Activated CD4-positive, alpha-beta T cell treated with anti-CD3 and anti-CD28 coated beads, Interleukin-2, Interleukin-6, amounts not matched to agents 100 ng/mL and 50 ng/mL, durations not matched to agents 16 hours and 8 hours (primary cell): ENCODE data around the gene PYGB.

Source experiments
- DNase-seq: peaks from one replicate; pipeline ENCODE4 v3.0.0-alpha.2; 2020

The PYGB gene

DNA sequence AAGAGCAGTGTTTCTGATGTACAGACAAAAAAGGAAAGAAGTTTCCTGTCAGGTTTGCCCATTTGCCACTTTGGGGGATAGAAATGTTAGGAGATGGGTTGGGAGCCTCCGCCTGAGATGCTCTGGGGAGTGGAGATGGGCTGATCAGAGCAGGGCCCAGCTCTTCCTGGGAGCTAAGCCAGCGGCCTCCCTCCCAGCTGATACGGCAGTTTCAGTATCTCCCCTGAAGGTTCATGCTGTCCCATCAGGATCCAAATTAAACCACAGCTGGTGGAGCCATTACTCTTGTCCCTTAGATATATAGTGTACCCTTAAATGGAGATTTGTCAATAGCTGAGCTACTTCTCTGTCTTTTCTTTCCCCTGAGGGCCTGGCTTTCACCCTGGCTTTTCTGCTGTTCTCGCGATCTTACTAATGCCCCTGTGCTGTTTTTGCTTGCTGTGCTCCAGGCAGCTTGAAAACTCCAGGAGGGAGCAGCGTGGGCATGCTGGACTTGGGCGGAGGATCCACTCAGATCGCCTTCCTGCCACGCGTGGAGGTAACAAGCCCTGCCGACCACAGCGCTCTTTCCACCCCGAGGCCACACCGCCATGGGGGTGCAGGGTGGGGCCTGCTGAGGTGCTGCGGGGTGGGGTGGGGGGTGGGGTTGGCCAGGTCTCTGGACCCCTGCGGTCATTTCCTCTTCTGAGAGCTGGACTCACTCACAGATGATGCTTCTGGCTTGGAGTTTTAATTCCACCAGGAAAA lies 31.5 kb upstream of the PYGB start:
- DNase-seq: no peak

DNA sequence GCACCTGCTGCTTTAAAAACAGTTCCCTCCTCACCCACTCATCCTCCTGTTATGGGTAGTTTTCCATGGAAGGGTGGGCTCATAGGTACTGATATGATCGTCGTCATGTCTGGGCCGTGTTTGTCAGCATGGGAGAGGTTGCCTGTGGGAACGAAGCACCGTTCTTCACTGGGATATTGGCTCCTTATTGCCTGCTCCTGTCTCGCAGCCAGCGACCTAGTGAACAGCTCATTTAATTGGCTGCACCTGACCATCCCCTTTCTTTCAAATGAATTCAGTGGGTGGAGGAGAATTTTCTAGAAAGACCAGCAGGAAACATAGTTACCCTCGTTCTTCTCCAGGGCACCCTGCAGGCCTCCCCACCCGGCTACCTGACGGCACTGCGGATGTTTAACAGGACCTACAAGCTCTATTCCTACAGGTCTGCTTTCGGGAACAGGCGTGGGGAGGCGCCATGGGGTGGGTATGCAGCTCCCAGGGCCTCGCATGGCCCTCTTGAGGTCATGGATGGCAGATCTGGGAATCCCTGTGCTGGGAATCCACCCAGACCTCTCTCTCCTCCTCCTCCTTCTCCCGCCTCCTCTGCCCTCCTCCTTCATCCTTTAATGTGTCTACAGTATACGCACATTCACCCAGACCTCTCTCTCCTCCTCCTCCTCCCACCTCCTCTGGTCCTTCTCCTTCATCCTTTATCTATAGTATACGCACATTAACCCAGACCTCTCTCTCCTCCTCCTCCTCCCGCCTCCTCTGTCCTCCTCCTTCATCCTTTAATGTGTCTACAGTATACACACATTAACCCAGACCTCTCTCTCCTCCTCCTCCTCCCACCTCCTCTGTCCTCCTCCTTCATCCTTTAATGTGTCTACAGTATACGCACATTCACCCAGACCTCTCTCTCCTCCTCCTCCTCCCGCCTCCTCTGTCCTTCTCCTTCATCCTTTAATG lies 30.4 kb upstream of the PYGB start:
- DNase-seq: no peak

DNA sequence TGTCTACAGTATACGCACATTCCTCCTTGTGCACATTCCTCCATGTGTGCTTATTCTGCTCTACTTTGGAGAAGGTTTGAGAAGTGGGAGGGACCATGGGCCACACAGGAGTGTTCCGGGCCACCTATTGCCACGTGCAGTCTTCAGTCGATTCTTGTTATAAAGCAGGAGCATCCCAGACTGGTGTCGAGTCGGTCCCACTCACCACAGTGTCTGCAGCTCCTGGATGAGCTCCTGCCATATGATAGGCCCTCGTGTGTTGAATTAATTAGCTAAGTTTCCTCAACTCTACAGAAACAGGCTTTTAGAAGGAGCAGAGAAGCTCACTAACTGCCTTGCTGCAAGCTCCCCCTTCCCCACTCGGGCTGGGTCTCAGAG lies 29.8 kb upstream of the PYGB start:
- no peak for DNase-seq

DNA sequence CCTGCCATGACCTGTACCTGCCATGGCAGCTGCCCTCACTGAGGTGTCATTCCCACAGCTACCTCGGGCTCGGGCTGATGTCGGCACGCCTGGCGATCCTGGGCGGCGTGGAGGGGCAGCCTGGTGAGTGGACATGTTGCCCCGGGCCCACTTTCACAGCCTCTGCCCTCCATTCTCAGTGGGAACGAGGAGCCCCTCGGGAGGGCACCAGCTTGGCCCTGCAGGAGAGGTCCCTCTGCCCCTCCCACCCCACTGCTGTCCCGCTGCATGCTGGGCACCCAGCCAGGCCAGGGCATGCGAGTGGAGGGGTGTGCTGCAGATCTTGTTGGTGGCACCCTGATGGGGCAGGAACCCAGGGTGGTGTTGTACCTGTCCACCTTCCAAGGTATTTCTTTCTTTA lies 29.4 kb upstream of the PYGB start:
- no peak for DNase-seq

DNA sequence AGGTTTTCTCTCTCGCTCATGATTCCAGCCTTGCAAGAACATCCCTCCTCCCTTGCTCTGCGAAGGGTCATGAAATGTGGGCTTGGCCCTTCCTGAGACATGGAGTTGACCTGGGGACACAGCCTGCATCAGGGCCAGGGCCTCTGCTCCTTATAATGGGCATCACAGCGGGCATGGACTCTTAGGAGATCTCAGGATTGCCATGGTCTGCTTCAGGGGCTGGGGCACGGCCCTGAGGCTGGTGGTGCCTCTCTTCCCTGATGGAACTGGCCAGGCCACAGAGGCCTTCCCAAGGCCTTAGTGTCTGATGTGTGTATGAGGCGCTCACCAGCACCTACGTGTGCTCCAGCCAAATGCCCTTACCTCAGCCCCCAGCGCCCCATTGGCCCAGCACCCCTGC lies 28.5 kb upstream of the PYGB start:
- no peak for DNase-seq

DNA sequence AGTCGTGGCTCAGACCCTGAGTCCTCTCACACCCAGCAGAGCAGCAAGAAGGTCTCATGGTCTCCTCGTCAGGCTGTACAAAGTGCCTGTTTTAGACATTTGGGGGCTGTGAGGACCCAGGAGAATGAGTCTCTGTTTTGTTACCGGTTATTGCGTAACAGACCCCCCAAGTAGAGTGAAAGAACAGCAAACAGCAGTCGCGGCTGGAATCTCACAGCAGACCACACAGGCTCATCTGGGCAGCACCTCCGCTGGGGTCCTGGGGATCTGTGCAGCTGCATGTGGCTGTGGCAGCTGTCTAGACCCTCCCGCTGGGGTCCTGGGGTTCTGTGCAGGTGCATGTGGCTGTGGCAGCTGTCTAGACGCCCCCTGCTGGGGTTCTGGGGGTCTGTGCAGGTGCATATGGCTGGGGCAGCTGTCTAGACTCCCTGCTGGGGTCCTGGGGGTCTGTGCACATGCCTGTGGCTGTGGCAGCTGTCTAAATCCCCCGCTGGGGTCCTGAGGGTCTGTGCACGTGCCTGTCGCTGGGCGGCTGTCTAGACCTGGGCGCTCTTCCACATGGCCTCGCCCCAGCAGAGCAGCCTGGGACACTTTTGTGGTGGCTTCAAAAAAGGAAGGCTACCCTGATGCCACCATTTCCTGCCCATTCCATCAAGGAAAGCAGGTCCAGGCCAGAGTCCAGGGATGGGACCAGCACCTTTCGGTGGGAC lies 27.7 kb upstream of the PYGB start:
- peak; percentile 22 for DNase-seq

DNA sequence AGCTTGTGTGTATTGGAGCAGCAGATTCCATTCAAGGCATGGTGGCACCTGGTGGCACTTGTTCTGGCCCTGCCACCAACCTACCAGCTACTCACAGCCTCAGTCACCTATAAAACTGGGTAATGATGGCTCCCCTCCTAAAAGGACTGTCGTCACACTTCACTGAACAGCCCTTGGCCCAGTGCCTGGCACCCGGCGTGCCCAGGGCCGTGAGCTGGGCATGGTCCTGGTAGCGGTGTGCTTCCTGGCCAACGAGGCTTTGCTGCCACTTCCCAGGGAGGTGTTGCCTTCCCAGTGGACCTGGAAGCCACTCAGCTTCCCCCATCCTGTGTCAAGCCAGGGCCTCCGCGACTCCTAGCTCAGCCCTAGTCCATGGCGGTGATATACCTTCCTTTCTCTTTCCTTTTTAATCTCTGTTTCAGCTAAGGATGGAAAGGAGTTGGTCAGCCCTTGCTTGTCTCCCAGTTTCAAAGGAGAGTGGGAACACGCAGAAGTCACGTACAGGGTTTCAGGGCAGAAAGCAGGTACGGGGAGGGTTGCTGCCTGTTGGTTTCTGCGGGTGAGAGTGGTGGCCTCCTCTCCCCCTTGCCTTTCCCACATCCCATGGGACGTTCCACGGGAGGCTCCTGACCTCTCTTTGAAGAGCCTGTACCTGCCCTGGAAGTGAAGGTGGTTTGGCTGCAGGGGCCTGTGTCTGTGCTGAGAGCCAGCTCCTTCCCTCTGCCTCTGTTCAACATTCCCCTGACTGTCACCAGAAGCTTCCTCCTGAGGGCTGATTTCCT lies 26.9 kb upstream of the PYGB start:
- DNase-seq: no peak

DNA sequence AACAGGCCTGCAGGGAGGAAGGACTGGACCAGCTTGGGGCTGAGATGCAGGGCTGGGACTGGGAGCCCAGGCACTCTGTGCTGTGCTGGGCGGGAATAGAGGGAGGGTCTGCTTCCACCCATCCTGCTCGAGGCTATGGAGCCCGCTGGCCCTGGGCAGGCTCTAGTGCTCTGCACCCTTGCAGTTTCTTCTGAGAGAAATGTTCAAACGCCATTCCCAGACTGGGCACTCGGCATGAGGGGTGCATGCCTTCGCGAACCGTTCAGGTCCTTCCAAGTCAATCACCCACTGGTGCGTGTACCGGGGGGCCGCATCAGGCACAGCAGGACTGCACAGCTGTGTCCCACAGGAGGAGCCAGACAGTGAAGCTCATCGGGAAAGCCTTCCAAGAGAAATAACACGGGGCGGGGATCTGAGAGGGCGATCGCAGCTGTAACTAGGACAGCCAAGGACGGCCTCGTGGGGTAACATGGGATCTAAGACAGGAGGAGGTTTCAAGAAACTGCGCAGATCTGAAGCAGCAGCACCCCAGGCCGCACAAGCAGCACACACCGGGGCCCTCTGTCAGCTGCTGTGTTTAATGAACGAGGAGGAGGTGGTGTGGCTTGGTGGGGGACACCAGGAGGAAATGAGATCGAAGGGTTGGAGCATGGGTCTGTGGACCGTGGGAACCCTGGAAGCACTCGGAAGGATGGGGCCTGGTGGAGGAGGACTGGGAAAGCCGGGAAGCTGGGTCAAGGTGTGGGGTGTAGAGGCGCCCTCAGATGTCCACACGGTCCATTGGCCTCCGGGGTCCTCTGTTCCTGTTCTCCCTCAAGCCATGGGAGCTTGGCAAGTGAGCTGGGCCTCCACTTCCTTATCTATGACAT lies 26.1 kb upstream of the PYGB start:
- DNase-seq: no peak

DNA sequence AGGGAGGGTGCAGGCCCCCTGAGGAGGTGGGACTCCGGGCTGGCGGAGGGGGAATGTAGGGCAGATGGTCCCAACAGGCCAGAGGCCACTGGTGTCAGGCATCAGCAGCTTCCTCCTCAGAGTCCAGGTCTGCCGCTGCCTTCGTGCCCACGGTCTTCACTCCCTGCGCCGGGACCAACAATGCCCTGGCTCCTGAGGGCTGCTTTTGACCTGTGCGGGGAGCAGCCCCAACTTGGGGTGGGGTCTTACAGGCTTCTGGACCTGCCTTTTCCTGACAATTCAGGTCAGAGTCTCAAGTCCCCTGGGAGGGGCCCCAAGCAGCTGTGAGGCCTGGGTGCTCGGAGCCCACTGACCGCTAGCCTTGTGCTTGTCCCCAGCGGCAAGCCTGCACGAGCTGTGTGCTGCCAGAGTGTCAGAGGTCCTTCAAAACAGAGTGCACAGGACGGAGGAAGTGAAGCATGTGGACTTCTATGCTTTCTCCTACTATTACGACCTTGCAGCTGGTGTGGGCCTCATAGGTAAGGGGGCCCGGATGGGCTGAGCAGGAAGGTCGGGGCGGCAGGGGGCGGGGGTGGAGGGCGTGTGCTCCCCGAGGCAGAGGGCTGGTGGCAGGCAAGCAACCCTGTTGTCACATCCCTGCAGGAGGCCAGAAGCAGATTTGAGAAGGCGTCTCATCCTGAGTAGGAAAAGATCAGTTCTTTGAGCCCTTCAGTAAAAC lies 25.3 kb upstream of the PYGB start:
- DNase-seq: no peak

DNA sequence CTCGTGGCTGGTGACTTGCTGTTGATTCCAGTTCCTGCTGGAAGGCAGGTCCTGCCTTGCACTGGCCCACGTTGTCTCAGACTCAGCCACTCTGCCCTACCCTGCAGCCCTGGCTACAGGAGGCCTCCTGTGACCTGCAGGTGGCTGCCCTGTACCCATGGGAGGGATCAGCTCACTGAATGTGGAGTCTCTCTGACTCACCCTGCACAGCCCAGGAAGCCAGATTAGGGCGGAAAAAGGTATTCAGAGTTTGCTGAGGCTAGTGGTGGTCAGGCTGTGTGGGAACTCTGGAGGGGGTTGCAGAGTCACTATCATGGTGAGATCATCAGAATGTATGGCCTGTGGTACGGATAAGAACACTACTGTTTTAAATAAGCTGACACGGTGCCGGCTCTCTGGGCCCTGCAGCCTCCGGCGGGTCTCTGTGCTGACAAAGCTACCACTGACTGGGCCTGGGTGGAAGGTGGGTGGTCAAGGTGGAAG lies 24.7 kb upstream of the PYGB start:
- peak; percentile 77 for DNase-seq

DNA sequence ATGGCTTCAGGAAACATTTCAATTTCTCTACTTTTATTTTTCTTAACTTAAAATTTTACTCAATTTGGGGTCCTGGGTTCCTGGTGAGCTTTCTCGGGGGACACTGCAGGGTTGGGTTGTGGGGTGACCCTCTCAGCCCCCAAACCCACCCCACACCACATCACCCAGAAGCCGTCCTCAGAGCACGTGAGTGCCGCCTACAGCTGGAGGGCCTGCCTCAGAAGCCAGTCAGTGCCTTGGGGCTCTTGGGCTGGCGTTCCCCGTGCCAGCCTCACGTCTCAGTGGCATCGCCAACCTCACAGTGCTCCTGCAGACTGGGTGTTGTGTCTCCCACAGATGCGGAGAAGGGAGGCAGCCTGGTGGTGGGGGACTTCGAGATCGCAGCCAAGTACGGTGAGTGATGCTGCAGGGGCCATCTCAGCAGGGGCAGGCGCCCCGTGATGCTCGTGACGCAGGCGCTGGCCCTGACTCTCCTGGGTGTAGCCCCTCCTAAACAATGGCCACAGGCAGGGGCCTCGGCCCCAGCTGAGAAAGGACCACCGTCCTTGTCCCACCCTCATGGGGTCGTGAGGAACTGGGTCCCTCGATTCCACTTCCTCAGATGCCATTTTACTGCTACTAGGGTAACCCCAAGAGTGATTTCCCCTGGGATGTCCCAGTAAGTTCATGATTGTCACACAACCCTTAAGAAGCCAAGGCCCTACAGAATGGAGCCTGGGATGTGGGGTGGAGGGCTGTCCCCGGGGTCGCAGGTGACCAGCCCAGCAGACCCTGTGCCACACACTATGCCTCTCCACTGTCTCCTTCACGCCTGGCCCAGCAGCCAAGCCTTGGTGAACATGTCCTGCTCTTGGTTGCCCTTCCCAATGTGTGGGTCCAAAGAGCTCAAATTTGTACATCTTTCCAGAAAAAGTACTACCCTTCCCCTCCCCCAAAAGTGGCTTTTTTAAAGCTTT lies 23.8 kb upstream of the PYGB start:
- no peak for DNase-seq

DNA sequence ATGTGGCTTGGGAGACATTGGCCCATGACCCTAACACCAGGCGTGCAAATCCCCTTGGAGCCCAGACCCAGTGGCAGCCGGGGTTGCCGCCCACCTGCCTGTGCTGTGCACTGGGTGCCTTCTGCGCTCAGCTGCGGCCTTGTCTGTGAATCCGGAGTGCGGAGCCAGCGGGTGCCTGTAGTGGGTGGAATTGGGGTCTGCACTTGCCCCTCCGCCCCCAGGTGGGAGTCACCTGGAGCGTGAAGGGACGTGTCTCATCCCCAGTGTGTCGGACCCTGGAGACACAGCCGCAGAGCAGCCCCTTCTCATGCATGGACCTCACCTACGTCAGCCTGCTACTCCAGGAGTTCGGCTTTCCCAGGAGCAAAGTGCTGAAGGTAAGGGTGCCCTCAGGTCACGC lies 22.9 kb upstream of the PYGB start:
- no peak for DNase-seq

DNA sequence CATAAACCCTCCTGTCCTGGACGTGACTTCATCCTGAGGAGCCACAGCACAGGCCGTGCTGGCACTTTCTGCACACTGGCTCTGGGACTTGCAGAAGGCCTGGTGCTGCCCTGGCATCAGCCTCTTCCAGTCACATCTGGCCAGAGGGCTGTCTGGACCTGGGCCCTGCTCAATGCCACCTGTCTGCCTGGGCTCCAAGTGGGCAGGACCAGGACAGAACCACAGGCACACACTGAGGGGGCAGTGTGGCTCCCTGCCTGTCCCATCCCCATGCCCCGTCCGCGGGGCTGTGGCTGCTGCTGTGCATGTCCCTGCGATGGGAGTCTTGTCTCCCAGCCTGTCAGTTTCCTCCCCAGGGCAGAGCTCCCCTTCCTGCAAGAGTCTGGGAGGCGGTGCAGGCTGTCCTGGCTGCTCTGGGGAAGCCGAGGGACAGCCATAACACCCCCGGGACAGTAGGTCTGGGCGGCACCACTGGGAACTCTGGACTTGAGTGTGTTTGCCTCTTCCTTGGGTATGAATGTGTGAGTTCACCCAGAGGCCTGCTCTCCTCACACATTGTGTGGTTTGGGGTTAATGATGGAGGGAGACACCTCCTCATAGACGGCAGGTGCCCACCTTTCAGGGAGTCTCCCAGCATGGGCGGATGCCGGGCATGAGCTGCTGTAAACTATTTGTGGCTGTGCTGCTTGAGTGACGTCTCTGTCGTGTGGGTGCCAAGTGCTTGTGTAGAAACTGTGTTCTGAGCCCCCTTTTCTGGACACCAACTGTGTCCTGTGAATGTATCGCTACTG lies 22.0 kb upstream of the PYGB start:
- DNase-seq: no peak

DNA sequence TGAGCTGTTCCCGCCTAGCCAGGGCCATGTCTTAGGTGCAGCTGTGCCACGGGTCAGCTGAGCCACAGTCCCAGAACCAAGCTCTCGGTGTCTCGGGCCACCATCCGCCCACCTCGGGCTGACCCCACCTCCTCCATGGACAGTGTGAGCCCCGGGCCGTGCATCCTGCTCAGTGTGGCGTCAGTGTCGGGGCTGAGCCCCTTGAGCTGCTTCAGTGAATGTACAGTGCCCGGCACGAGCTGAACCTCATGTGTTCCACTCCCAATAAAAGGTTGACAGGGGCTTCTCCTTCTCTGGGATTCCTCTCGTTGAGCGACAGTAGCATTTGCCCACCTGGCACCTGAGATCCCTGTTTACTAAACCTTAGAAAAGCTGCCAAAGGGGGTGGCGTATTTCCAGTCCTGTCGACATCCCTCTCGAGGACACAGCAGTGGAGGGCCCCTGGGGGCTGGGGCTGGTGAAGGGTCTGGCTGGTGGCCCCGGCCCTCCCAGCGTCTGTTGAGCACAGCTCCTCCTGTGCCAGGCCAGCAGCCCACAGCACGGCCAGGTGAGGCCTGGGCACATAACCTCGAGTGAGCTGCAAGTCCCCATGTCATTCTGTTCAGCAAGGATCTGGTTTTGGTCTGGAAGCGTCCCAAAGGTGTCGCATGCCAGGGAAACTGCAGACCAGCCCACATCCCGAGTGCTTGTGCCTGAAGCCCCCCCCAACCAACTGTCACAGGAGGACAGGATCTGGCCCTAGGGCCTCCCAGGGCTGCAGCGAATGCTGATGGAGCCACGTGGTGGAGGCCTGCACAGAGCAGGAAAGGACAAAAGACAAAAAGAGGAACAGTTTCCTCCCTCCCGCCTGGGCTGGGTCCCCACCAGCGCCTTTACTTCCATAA lies 21.2 kb upstream of the PYGB start:
- DNase-seq: no peak

DNA sequence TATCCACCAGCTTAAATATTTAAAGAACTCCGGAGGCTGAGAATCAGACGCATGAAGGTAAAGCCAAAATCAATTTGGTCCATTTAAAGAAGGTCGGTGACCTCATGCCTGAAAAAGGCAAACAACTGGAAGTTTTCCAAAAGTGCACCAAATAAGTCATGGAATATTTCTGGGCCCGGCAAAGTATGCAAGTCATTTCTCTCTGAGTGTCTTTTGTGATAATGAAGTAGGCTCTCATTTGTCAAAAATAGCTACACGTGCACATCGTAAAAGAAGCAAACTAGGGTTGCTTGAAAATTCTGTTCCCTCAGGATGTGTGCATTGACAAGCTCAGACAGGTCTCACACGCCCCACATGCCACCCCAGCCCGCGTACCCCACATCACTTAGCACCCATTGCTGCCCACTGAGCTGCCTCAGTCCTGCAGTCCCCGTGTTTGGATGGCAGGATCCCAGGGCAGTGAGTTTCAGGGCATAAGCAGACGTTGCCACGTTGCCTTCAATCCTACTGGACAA lies 20.5 kb upstream of the PYGB start:
- no peak for DNase-seq

DNA sequence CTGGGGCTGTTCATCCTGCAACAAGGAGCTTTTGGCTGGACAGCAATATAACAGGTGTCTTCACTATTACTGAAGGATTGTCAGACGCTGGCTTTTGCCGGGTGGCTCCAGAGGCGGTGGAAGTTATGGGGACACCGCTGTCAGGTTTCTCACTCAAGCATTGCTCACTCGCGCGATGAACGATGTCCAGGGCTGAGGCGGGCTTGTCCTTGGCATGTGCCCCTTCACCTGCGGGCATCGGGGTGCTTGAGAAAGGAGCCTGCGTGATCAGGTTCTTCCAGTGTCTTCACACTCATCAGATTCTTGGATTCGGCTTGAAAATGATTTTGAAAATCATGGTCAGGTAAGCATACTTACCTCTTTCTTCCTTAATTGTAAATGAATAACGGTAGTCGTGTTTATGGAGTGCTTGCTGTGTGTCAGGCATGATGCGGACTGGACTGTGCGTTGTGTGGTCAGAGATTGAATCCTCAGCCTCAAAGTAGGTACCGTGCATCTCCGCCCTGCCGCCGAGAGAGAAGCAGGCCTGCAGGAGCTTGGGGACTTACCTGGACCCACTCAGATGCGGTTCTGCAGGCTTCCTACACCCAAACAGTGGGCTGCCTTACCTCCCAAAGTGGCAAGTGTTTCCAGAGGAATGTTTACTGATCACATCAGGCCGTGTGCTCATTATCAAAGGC lies 18.3 kb upstream of the PYGB start:
- DNase-seq: no peak
